HG03045 (cell line): ENCODE results near the gene ARMC5.
"Not testable (repeated sequence)": the region's sequence is repeated elsewhere in the genome, so short reads cannot be mapped to it uniquely, and the experiment has no call there.

Experiments
- ATAC-seq: cut with Tn5 transposase; IDR thresholded peaks from one replicate; pipeline ENCODE4 v1.9.1; 2021; ENCODE audit warnings: mild to moderate bottlenecking, moderate library complexity; ENCODE audit not compliant: unreplicated experiment

Gene ARMC5

GRCh38 chr16:31493506-31494125 is 34.3 kb downstream of the ARMC5 start:
- ATAC-seq, result no peak

- no peak for ATAC-seq
These were observed 37.4 kb downstream of the ARMC5 start for GRCh38 chr16:31496670-31497069.

GRCh38 chr16:31498493-31498892 is 39.2 kb downstream of the ARMC5 start:
- ATAC-seq, result no peak

- no peak for ATAC-seq
These were observed 40.6 kb downstream of the ARMC5 start for GRCh38 chr16:31499928-31500327.

- ATAC-seq, result no peak
These were observed 42.1 kb downstream of the ARMC5 start for GRCh38 chr16:31501226-31501965.

- no peak for ATAC-seq
These were observed 42.7 kb downstream of the ARMC5 start for GRCh38 chr16:31501966-31502348.

- ATAC-seq, result no peak
These were observed 43.7 kb downstream of the ARMC5 start for GRCh38 chr16:31502981-31503380.

GRCh38 chr16:31503555-31503954 is 44.3 kb downstream of the ARMC5 start:
- ATAC-seq, result not testable (repeated sequence)

- no peak for ATAC-seq
These were observed 44.9 kb downstream of the ARMC5 start for GRCh38 chr16:31504159-31504558.

- ATAC-seq, result peak; percentile 35
These were observed 46.2 kb downstream of the ARMC5 start for GRCh38 chr16:31505483-31505882.

GRCh38 chr16:31507617-31507928 is 48.3 kb downstream of the ARMC5 start:
- ATAC-seq, result no peak

- ATAC-seq, result peak; percentile 87
These were observed 48.8 kb downstream of the ARMC5 start, which contains the start of gene RUSF1 for GRCh38 chr16:31507929-31508705. Gene RUSF1, minus strand, starts transcription at chr16:31508391. Its CDS starts 18 bp downstream, at chr16:31508373.

- ATAC-seq, result no peak
These were observed 49.5 kb downstream of the ARMC5 start for GRCh38 chr16:31508706-31509195.

- no peak for ATAC-seq
These were observed 53.8 kb downstream of the ARMC5 start for GRCh38 chr16:31513126-31513525.

GRCh38 chr16:31513884-31514283 is 54.6 kb downstream of the ARMC5 start:
- no peak for ATAC-seq
